IMR-90 (cell line): ENCODE data around the gene VSIG10L. TPM values are rescaled to one million over a fixed set of nuclear protein-coding genes. Genes with fewer than 3 reads are reported as not detected.

Experiments
- ATAC-seq: fragments of 200-7000 bp; cut with Tn5 transposase; 2 replicates; pipeline ENCODE4 v1.9.1; 2020; ENCODE audit warnings: low read depth, mild to moderate bottlenecking, moderate library complexity
- BruUV-seq: library from RNA; stranded (reverse); fragments of 400-500 nt; replicated peaks from 2 replicates; lab custom pipeline; 2021; lab: Mats Ljungman, UMichigan
- CTCF ChIA-PET: fragments of 300-600 bp; formaldehyde crosslinking; extraction: SDS; loops from one replicate; lab custom pipeline; 2021; ENCODE audit warnings: antibody characterized with exemption; lab: Yijun Ruan, JAX
- POLR2A ChIA-PET: fragments of 300-600 bp; sonication (Branson Sonifier 250); formaldehyde crosslinking; loops from one replicate; lab custom pipeline; 2022; ENCODE audit warnings: antibody characterized with exemption; ENCODE audit not compliant: unreplicated experiment; lab: Charles Lee
- DNase-seq: peaks from one replicate; pipeline ENCODE4 v3.0.0; 2013
- H2AFZ ChIP-seq: replicated peaks from 2 replicates; pipeline ENCODE3; 2013; ENCODE audit warnings: low read length, mild to moderate bottlenecking; ENCODE audit not compliant: poor library complexity
- H2AK5ac ChIP-seq: 2 replicates; pipeline ENCODE4 v1.6.1; 2013; ENCODE audit warnings: low read depth, low read length, inconsistent platforms
- H2AK9ac ChIP-seq: replicated peaks from 2 replicates; pipeline ENCODE3; 2013; ENCODE audit warnings: mild to moderate bottlenecking, low read depth, low read length, moderate library complexity; ENCODE audit not compliant: poor library complexity
- H2BK120ac ChIP-seq: 2 replicates; pipeline ENCODE4 v1.6.1; 2013; ENCODE audit warnings: low read depth, low read length, inconsistent platforms
- H2BK15ac ChIP-seq: 3 replicates; pipeline ENCODE4 v1.6.1; 2013; ENCODE audit warnings: low read depth, low read length, inconsistent platforms
- H2BK20ac ChIP-seq: 2 replicates; pipeline ENCODE4 v1.6.1; 2013; ENCODE audit warnings: low read depth, mild to moderate bottlenecking, inconsistent platforms, low read length, moderate library complexity
- H2BK5ac ChIP-seq: 2 replicates; pipeline ENCODE4 v1.6.1; 2013; ENCODE audit warnings: mild to moderate bottlenecking, low read depth, low read length, inconsistent platforms; ENCODE audit not compliant: poor library complexity, severe bottlenecking
- H3K14ac ChIP-seq: replicated peaks from 2 replicates; pipeline ENCODE4 v1.6.1; 2013; ENCODE audit warnings: low read depth, low read length, inconsistent platforms
- H3K18ac ChIP-seq: 2 replicates; pipeline ENCODE4 v1.6.1; 2013; ENCODE audit warnings: low read depth, low read length, control low read depth
- H3K23ac ChIP-seq: 2 replicates; pipeline ENCODE4 v1.6.1; 2013; ENCODE audit warnings: low read depth, low read length, inconsistent platforms
- H3K27ac ChIP-seq: 2 replicates; pipeline ENCODE4 v1.5.1; 2013; ENCODE audit warnings: mild to moderate bottlenecking, control low read depth, low read length; ENCODE audit not compliant: insufficient read depth
- H3K27me3 ChIP-seq: 2 replicates; pipeline ENCODE4 v1.6.1; 2013; ENCODE audit warnings: low read length; ENCODE audit not compliant: control insufficient read depth, insufficient read depth
- H3K36me3 ChIP-seq: 2 replicates; pipeline ENCODE4 v1.6.1; 2013; ENCODE audit warnings: low read length, mixed read lengths; ENCODE audit not compliant: control insufficient read depth, insufficient read depth
- H3K4ac ChIP-seq: 2 replicates; pipeline ENCODE4 v1.6.1; 2013; ENCODE audit warnings: low read depth, low read length, inconsistent platforms
- H3K4me1 ChIP-seq: 2 replicates; pipeline ENCODE4 v1.6.1; 2013; ENCODE audit warnings: low read length, mixed read lengths; ENCODE audit not compliant: control insufficient read depth, insufficient read depth
- H3K4me2 ChIP-seq: 2 replicates; pipeline ENCODE4 v1.6.1; 2013; ENCODE audit warnings: low read depth, mild to moderate bottlenecking, control low read depth, low read length, moderate library complexity
- H3K4me3 ChIP-seq: 2 replicates; pipeline ENCODE4 v1.5.1; 2013; ENCODE audit warnings: low read depth, mild to moderate bottlenecking, control low read depth, low read length, moderate library complexity; ENCODE audit not compliant: insufficient read depth
- H3K56ac ChIP-seq: 2 replicates; pipeline ENCODE4 v1.6.1; 2013; ENCODE audit warnings: low read length, inconsistent platforms; ENCODE audit not compliant: insufficient read depth; ENCODE audit errors: extremely low read depth
- H3K79me1 ChIP-seq, 2 experiments: 2 replicates each; pipeline ENCODE4 v1.6.1; 2013; ENCODE audit warnings: low read length in 2 of 2, inconsistent platforms in 1 of 2, low read depth in 1 of 2
- H3K9ac ChIP-seq: 2 replicates; pipeline ENCODE4 v1.6.1; 2013; ENCODE audit warnings: low read depth, low read length, control low read depth
- H3K9me1 ChIP-seq: 2 replicates; pipeline ENCODE4 v1.6.1; 2013; ENCODE audit warnings: low read length, inconsistent platforms; ENCODE audit not compliant: insufficient read depth
- H3K9me3 ChIP-seq: 2 replicates; pipeline ENCODE4 v1.6.1; 2013; ENCODE audit warnings: low read length; ENCODE audit not compliant: control insufficient read depth, insufficient read depth
- H4K20me1 ChIP-seq: 2 replicates; pipeline ENCODE4 v1.6.1; 2013; ENCODE audit warnings: low read length, inconsistent platforms; ENCODE audit not compliant: insufficient read depth
- H4K5ac ChIP-seq: 2 replicates; pipeline ENCODE4 v1.6.1; 2013; ENCODE audit warnings: mild to moderate bottlenecking, low read depth, low read length, control low read depth
- H4K8ac ChIP-seq, 2 experiments: 2 replicates each; pipeline ENCODE4 v1.6.1; 2013; ENCODE audit warnings: low read depth in 2 of 2, low read length in 2 of 2, control low read depth in 1 of 2, inconsistent platforms in 1 of 2
- H4K91ac ChIP-seq: 2 replicates; pipeline ENCODE4 v1.6.1; 2013; ENCODE audit warnings: low read depth, low read length, inconsistent platforms; ENCODE audit not compliant: insufficient read depth
- BHLHE40 ChIP-seq: fragments of 150-350 bp; IDR thresholded peaks from 2 replicates; pipeline ENCODE4 v1.6.1; 2016; ENCODE audit warnings: mild to moderate bottlenecking, low read depth, low read length
- CEBPB ChIP-seq: IDR thresholded peaks from 2 replicates; pipeline ENCODE4 v1.6.1; 2012; ENCODE audit warnings: low read depth, low read length, improper control_type of control experiment
- MAZ ChIP-seq: IDR thresholded peaks from 2 replicates; pipeline ENCODE4 v1.6.1; 2012; ENCODE audit warnings: low read depth, mild to moderate bottlenecking, low read length, improper control_type of control experiment, moderate library complexity, borderline replicate concordance
- MXI1 ChIP-seq: IDR thresholded peaks from 2 replicates; pipeline ENCODE4 v1.6.1; 2012; ENCODE audit warnings: low read depth, mild to moderate bottlenecking, low read length, moderate library complexity, borderline replicate concordance
- NFE2L2 ChIP-seq: fragments of 150-350 bp; IDR thresholded peaks from 2 replicates; pipeline ENCODE4 v1.6.1; 2016; ENCODE audit warnings: low read depth, mild to moderate bottlenecking, low read length
- POLR2A ChIP-seq: IDR thresholded peaks from 2 replicates; pipeline ENCODE4 v1.6.1; 2012; ENCODE audit warnings: mild to moderate bottlenecking, low read depth, low read length
- WGBS, 2 experiments: methylation state at CpG; one replicate each; pipeline versions ENCODE4 v1.1.5 to v1.1.7; 2013; ENCODE audit warnings: missing lambda C conversion rate in 2 of 2; ENCODE audit not compliant: insufficient read length in 1 of 2; ENCODE audit errors: extremely low coverage in 2 of 2; 5-methylcytosine and 5-hydroxymethylcytosine counted together
- dilution Hi-C: fragments of 300-500 bp; cut with HindIII; formaldehyde crosslinking; loops from one replicate; pipeline ENCODE4 v1.14.3; 2018; ENCODE audit warnings: low sequenced_read_pairs; ENCODE audit not compliant: unreplicated experiment
- in situ Hi-C: fragments of 300-500 bp; cut with MboI; formaldehyde crosslinking; loops from 3 replicates; pipeline ENCODE4 v1.14.3; 2019; ENCODE audit warnings: low sequenced_read_pairs, inconsistent platforms, mixed read lengths
- intact Hi-C: fragments of 100-400 bp; cut with micrococcal nuclease; formaldehyde crosslinking; loops from 2 replicates; pipeline ENCODE4 v1.10.0; 2022
- polyA plus RNA-seq, 3 experiments: library from polyadenylated mRNA; depleted of rRNA; stranded (reverse); fragments of >200 nt; gene quantifications; 2 replicates each; pipeline ENCODE4 v1.2.3, GENCODE V29; 2012; ENCODE audit warnings: low replicate concordance in 1 of 3
- total RNA-seq: library from RNA; depleted of rRNA; stranded (reverse); fragments of >200 nt; gene quantifications from 2 replicates; pipeline ENCODE4 v1.2.3, GENCODE V29; 2012

VSIG10L gene
- total and polyA plus RNA-seq, 2 of the 4 experiments (the other 2 are of a cell fraction), result 0.18 to 1.2 TPM

GRCh38 chr19:51285682-51286081 lies 56.3 kb downstream of the VSIG10L start:
- TF ChIP-seq CEBPB, result no peak
- no peak for TF ChIP-seq BHLHE40
- TF ChIP-seq MXI1, result no peak
- TF ChIP-seq POLR2A, result no peak
- no peak for TF ChIP-seq MAZ
- no peak for TF ChIP-seq NFE2L2
- BruUV-seq, result no TSS peak
- ChIA-PET POLR2A (no interaction called here), CTCF (no interaction called here)
- Histone ChIP-seq H3K4me3 (no peak overlapping the region), H2AK5ac (no peak overlapping the region), H3K4ac (no peak overlapping the region), H3K9me1 (no peaks in the 10 kb centered on the region), H2AFZ (no peak overlapping the region), H2BK120ac (no peak overlapping the region), H3K9me3 (peaks cover 3% of the 10 kb centered on the region; the same call in 1 of the 2 replicates), H3K18ac (no peak overlapping the region), H4K5ac (no peak overlapping the region), H3K56ac (no peak overlapping the region), H3K23ac (no peak overlapping the region), H2BK5ac (no peak overlapping the region), H3K14ac (no peak overlapping the region), H3K36me3 (no peaks in the 10 kb centered on the region), H3K9ac (no peak overlapping the region), H2BK20ac (no peak overlapping the region), H3K79me1 (no peaks in the 10 kb centered on the region), H3K27ac (no peak overlapping the region), H4K8ac (no peak overlapping the region), H2AK9ac (no peak overlapping the region), H4K91ac (no peak overlapping the region), H3K4me2 (no peak overlapping the region), H2BK15ac (no peak overlapping the region), H3K4me1 (no peaks in the 10 kb centered on the region), H4K20me1 (no peaks in the 10 kb centered on the region), H3K27me3 (no peaks in the 10 kb centered on the region)
- dilution Hi-C loops, result no loop called here
- no peak for ATAC-seq
- in situ Hi-C loops, result no loop called here
- no peak for DNase-seq
- intact Hi-C loops, result no loop called here
- no CpG with 5 or more reads among the region's 3 CpGs for WGBS, 2 experiments
